ENCODE results near the gene SERTAD4. TPM values are rescaled to one million over a fixed set of nuclear protein-coding genes. Genes with fewer than 3 reads are reported as not detected.
A peak's percentile ranks its signal among the peaks of the same experiment; 100 is the strongest.

SERTAD4 gene
- total and polyA plus RNA-seq, 4 donors: 1.9 to 7.8 (median 2.7) TPM

- ATAC-seq (ENCODE audit: insufficient read depth, low FRiP score): no peak
- Histone ChIP-seq H3K27me3 (ENCODE audit: control insufficient read depth in 3 of 3, insufficient read depth in 3 of 3, low read length in 2 of 3) (peaks cover 0 to 37% (median 16%) of the 10 kb centered on the region in 3 donors), H3K27ac (ENCODE audit: low read depth in 1 of 2, low read length in 1 of 2) (no peak overlapping the region), H3K36me3 (ENCODE audit: control insufficient read depth in 4 of 4, insufficient read depth in 4 of 4, low read length in 4 of 4) (no peaks in the 10 kb centered on the region), H3K4me1 (ENCODE audit: control insufficient read depth in 5 of 5, insufficient read depth in 5 of 5, low read length in 5 of 5) (peaks cover 0 to 11% (median 4%) of the 10 kb centered on the region in 5 donors), H3K4me3 (no peak overlapping the region), H3K9me3 (ENCODE audit: control insufficient read depth in 4 of 4, insufficient read depth in 3 of 4, low read length in 3 of 4) (no peaks in the 10 kb centered on the region), H3K9ac (ENCODE audit: insufficient read depth in 1 of 2, low read length in 2 of 2) (no peak overlapping the region)
- DNase-seq: no peak
- 92 to 95% methylated on average over 6 of the region's 6 CpGs for WGBS, 2 donors
- TF ChIP-seq CTCF (IDR thresholded peaks at IDR 0.05; ENCODE audit: control extremely low read depth, extremely low read depth): no peak
Observed at GRCh38 chr1:210244746-210245367, 12.3 kb downstream of the SERTAD4 start.

DNA sequence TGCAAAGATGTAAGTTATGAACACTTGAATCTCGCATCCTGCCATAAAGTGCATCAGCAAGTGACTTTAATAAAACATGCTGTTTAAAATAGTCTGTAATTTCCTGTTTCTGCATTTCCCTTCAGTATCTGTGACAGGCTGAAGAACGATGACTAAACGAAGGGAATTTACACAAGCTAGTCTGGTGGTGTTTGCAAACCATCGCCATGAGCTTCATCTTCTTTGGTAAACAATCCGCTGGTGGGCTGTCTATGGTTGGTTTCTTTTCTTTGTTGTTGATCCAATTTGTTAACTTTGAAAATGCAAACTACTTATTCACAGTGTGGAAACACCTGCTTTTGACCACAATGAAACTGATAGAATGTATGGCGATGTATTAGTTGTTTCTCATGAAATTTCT lies 13.9 kb downstream of the SERTAD4 start:
- 23 to 33% methylated on average over 6 of the region's 6 CpGs for WGBS, 2 donors

GRCh38 chr1:210248341-210248740 lies 15.7 kb downstream of the SERTAD4 start:
- peaks cover 0 to 35% (median 34%) of the 10 kb centered on the region in 3 donors for H3K27me3 ChIP-seq (ENCODE audit: control insufficient read depth in 3 of 3, insufficient read depth in 3 of 3, low read length in 2 of 3)
- H3K27ac ChIP-seq (ENCODE audit: low read depth in 1 of 2, low read length in 1 of 2): no peak overlapping the region
- H3K9me3 ChIP-seq (ENCODE audit: control insufficient read depth in 4 of 4, insufficient read depth in 3 of 4, low read length in 3 of 4): no peaks in the 10 kb centered on the region
- 91 to 96% methylated on average over 4 of the region's 4 CpGs for WGBS, 2 donors
- DNase-seq (no peak), ATAC-seq (ENCODE audit: insufficient read depth, low FRiP score) (no peak)
- H3K36me3 ChIP-seq (ENCODE audit: control insufficient read depth in 4 of 4, insufficient read depth in 4 of 4, low read length in 4 of 4): no peaks in the 10 kb centered on the region
- peaks cover 0 to 30% (median 2%) of the 10 kb centered on the region in 5 donors for H3K4me1 ChIP-seq (ENCODE audit: control insufficient read depth in 5 of 5, insufficient read depth in 5 of 5, low read length in 5 of 5)
- H3K4me3 ChIP-seq: no peak overlapping the region
- TF ChIP-seq CTCF (IDR thresholded peaks at IDR 0.05; ENCODE audit: control extremely low read depth, extremely low read depth): no peak
- no peak overlapping the region for H3K9ac ChIP-seq (ENCODE audit: insufficient read depth in 1 of 2, low read length in 2 of 2)

More for the DNA sequence above, 13.9 kb downstream of the SERTAD4 start:
- no peak for ATAC-seq (ENCODE audit: insufficient read depth, low FRiP score)
- Histone ChIP-seq H3K4me3 (no peak overlapping the region), H3K4me1 (ENCODE audit: control insufficient read depth in 5 of 5, insufficient read depth in 5 of 5, low read length in 5 of 5) (peaks cover 0 to 16% (median 0%) of the 10 kb centered on the region in 5 donors), H3K9ac (ENCODE audit: insufficient read depth in 1 of 2, low read length in 2 of 2) (no peak overlapping the region), H3K27me3 (ENCODE audit: control insufficient read depth in 3 of 3, insufficient read depth in 3 of 3, low read length in 2 of 3) (peaks cover 0 to 36% (median 20%) of the 10 kb centered on the region in 3 donors), H3K27ac (ENCODE audit: low read depth in 1 of 2, low read length in 1 of 2) (no peak overlapping the region), H3K36me3 (ENCODE audit: control insufficient read depth in 4 of 4, insufficient read depth in 4 of 4, low read length in 4 of 4) (no peaks in the 10 kb centered on the region), H3K9me3 (ENCODE audit: control insufficient read depth in 4 of 4, insufficient read depth in 3 of 4, low read length in 3 of 4) (no peaks in the 10 kb centered on the region)
- no peak for TF ChIP-seq CTCF (IDR thresholded peaks at IDR 0.05; ENCODE audit: control extremely low read depth, extremely low read depth)
- peak in 2 of 3 donors; percentile 38 to 49 for DNase-seq

DNA sequence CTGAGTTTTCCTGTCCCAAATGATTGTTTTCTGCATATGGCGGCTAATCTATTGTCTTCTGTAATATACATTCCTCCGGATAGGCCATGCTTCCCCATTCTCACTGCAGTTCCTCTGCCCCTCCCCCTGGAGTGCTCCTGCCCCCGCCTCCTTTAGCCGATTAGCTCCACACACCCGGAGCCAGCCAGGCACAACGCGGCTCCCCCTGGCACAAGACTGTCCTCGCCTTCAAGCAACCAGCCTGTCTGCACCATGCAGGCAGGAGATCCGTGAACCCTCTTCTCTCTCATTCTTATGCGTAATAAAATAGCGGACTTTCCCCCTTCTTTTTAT lies 18.0 kb downstream of the SERTAD4 start:
- DNase-seq (peak in 2 of 3 donors; percentile 36 to 37), ATAC-seq (ENCODE audit: insufficient read depth, low FRiP score) (no peak)
- 10 to 23% methylated on average over 11 of the region's 11 CpGs for WGBS, 2 donors
- Histone ChIP-seq H3K9me3 (ENCODE audit: control insufficient read depth in 4 of 4, insufficient read depth in 3 of 4, low read length in 3 of 4) (no peaks in the 10 kb centered on the region), H3K4me1 (ENCODE audit: control insufficient read depth in 5 of 5, insufficient read depth in 5 of 5, low read length in 5 of 5) (peaks cover 0 to 30% (median 2%) of the 10 kb centered on the region in 5 donors), H3K27ac (ENCODE audit: low read depth in 1 of 2, low read length in 1 of 2) (no peak overlapping the region), H3K27me3 (ENCODE audit: control insufficient read depth in 3 of 3, insufficient read depth in 3 of 3, low read length in 2 of 3) (peaks cover 0 to 39% (median 29%) of the 10 kb centered on the region in 3 donors), H3K9ac (ENCODE audit: insufficient read depth in 1 of 2, low read length in 2 of 2) (no peak overlapping the region), H3K4me3 (no peak overlapping the region), H3K36me3 (ENCODE audit: control insufficient read depth in 4 of 4, insufficient read depth in 4 of 4, low read length in 4 of 4) (no peaks in the 10 kb centered on the region)
- TF ChIP-seq CTCF (IDR thresholded peaks at IDR 0.05; ENCODE audit: control extremely low read depth, extremely low read depth): no peak
